Measurements from ENCODE around the gene RBMS1. TPM values are rescaled to one million over a fixed set of nuclear protein-coding genes. Genes with fewer than 3 reads are reported as not detected.

RBMS1 gene
- total RNA-seq, 6 experiments from 2014 or later, result 8.5 to 21.4 (median 14.3) TPM

- Histone ChIP-seq H3K9me3 (no peaks in the 10 kb centered on the region), H3K36me3 (no peaks in the 10 kb centered on the region), H3K4me3 (no peak overlapping the region), H3K4me1 (peaks cover 0 to under 1% (median 0%) of the 10 kb centered on the region in 4 donors), H3K27ac (no peak overlapping the region), H3K27me3 (no peaks in the 10 kb centered on the region)
- peak in 2 of 4 donors; percentile 24 to 33 for ATAC-seq
- TF ChIP-seq CTCF (IDR thresholded peaks at IDR 0.05) (no peak), POLR2A (IDR thresholded peaks at IDR 0.05) (no peak)
- DNase-seq, result no peak
- WGBS (ENCODE audit: insufficient coverage, low coverage, low lambda C conversion rate, missing lambda C conversion rate), result 75% methylated on average over 5 of the region's 5 CpGs
- intact Hi-C loops (cut with DNase I), result no loop called here
These were observed 127.8 kb downstream of the RBMS1 start for GRCh38 chr2:160365716-160366367.

- intact Hi-C loops (cut with DNase I), result no loop called here
- DNase-seq (no peak), ATAC-seq (peak in 3 of 4 donors; percentile 24 to 29 (median 25))
- no peaks in the 10 kb centered on the region for H3K9me3 ChIP-seq
- H3K36me3 ChIP-seq, result no peaks in the 10 kb centered on the region
- TF ChIP-seq CTCF (IDR thresholded peaks at IDR 0.05) (no peak), POLR2A (IDR thresholded peaks at IDR 0.05) (no peak)
- no peaks in the 10 kb centered on the region for H3K27me3 ChIP-seq
- no peak overlapping the region for H3K4me3 ChIP-seq
- H3K27ac ChIP-seq, result no peak overlapping the region
- no peaks in the 10 kb centered on the region for H3K4me1 ChIP-seq
- 89% methylated on average over 2 of the region's 2 CpGs for WGBS (ENCODE audit: insufficient coverage, low coverage, low lambda C conversion rate, missing lambda C conversion rate)
These were observed 129.2 kb downstream of the RBMS1 start for GRCh38 chr2:160364364-160364763.

- Histone ChIP-seq H3K36me3 (no peaks in the 10 kb centered on the region), H3K27ac (no peak overlapping the region), H3K9me3 (no peaks in the 10 kb centered on the region), H3K4me3 (no peak overlapping the region), H3K4me1 (no peaks in the 10 kb centered on the region), H3K27me3 (no peaks in the 10 kb centered on the region)
- intact Hi-C loops (cut with DNase I), result no loop called here
- no peak for DNase-seq
- peak in 3 of 4 donors; percentile 17 to 62 (median 49) for ATAC-seq
- WGBS (ENCODE audit: insufficient coverage, low coverage, low lambda C conversion rate, missing lambda C conversion rate), result 38% methylated on average over 3 of the region's 3 CpGs
- TF ChIP-seq POLR2A (IDR thresholded peaks at IDR 0.05) (no peak), CTCF (IDR thresholded peaks at IDR 0.05) (no peak)
These were observed 129.6 kb downstream of the RBMS1 start for GRCh38 chr2:160363961-160364360.

GRCh38 chr2:160363055-160363454, 130.6 kb downstream of the RBMS1 start:
- intact Hi-C loops (cut with DNase I), result no loop called here
- no peak overlapping the region for H3K4me3 ChIP-seq
- no peaks in the 10 kb centered on the region for H3K4me1 ChIP-seq
- WGBS (ENCODE audit: insufficient coverage, low coverage, low lambda C conversion rate, missing lambda C conversion rate), result 79% methylated on average over 4 of the region's 4 CpGs
- no peaks in the 10 kb centered on the region for H3K36me3 ChIP-seq
- H3K27ac ChIP-seq, result no peak overlapping the region
- ATAC-seq (no peak), DNase-seq (no peak)
- H3K9me3 ChIP-seq, result no peaks in the 10 kb centered on the region
- no peak for TF ChIP-seq CTCF (IDR thresholded peaks at IDR 0.05)
- no peak for TF ChIP-seq POLR2A (IDR thresholded peaks at IDR 0.05)
- H3K27me3 ChIP-seq, result no peaks in the 10 kb centered on the region

Measured in right lobe of liver (tissue), 6 donors.